HUES48 (cell line): Measurements from ENCODE around the gene CAV1.

Source experiments
- H3K27ac ChIP-seq: one replicate; pipeline ENCODE4 v1.7.0; 2013; ENCODE audit warnings: low read depth, low read length, inconsistent platforms
- H3K27me3 ChIP-seq: 2 replicates; pipeline ENCODE4 v1.6.1; 2013; ENCODE audit warnings: mild to moderate bottlenecking, low read length; ENCODE audit not compliant: control insufficient read depth, insufficient read depth
- H3K36me3 ChIP-seq: 2 replicates; pipeline ENCODE4 v1.6.1; 2013; ENCODE audit warnings: low read length; ENCODE audit not compliant: control insufficient read depth, insufficient read depth
- H3K4me1 ChIP-seq: 2 replicates; pipeline ENCODE4 v1.6.1; 2013; ENCODE audit warnings: mild to moderate bottlenecking, low read length; ENCODE audit not compliant: control insufficient read depth, insufficient read depth
- H3K4me3 ChIP-seq: 2 replicates; pipeline ENCODE4 v1.5.1; 2013; ENCODE audit warnings: mild to moderate bottlenecking, low read depth, low read length
- H3K9ac ChIP-seq: 2 replicates; pipeline ENCODE4 v1.6.1; 2013; ENCODE audit warnings: mild to moderate bottlenecking, low read depth, low read length, moderate library complexity
- H3K9me3 ChIP-seq: 2 replicates; pipeline ENCODE4 v1.6.1; 2013; ENCODE audit warnings: low read length; ENCODE audit not compliant: control insufficient read depth, insufficient read depth

CAV1 gene

GRCh38 chr7:116547347-116547746 is 22.5 kb downstream of the CAV1 start:
- Histone ChIP-seq H3K4me3 (no peak overlapping the region), H3K27me3 (no peaks in the 10 kb centered on the region), H3K27ac (no peak overlapping the region), H3K4me1 (no peaks in the 10 kb centered on the region), H3K36me3 (no peaks in the 10 kb centered on the region), H3K9me3 (no peaks in the 10 kb centered on the region), H3K9ac (no peak overlapping the region)

- Histone ChIP-seq H3K27ac (no peak overlapping the region), H3K4me3 (no peak overlapping the region), H3K9me3 (no peaks in the 10 kb centered on the region), H3K27me3 (no peaks in the 10 kb centered on the region), H3K36me3 (no peaks in the 10 kb centered on the region), H3K9ac (no peak overlapping the region), H3K4me1 (no peaks in the 10 kb centered on the region)
Measured at GRCh38 chr7:116548506-116548905, 23.7 kb downstream of the CAV1 start.

- no peak overlapping the region for H3K9ac ChIP-seq
- H3K27me3 ChIP-seq = no peaks in the 10 kb centered on the region
- H3K27ac ChIP-seq = no peak overlapping the region
- H3K4me3 ChIP-seq = no peak overlapping the region
- no peaks in the 10 kb centered on the region for H3K9me3 ChIP-seq
- no peaks in the 10 kb centered on the region for H3K4me1 ChIP-seq
- H3K36me3 ChIP-seq = no peaks in the 10 kb centered on the region
Measured at GRCh38 chr7:116549370-116549769, 24.5 kb downstream of the CAV1 start.

GRCh38 chr7:116551692-116552091 is 26.9 kb downstream of the CAV1 start:
- Histone ChIP-seq H3K9ac (no peak overlapping the region), H3K36me3 (no peaks in the 10 kb centered on the region), H3K27ac (no peak overlapping the region), H3K27me3 (no peaks in the 10 kb centered on the region), H3K9me3 (no peaks in the 10 kb centered on the region), H3K4me3 (no peak overlapping the region), H3K4me1 (no peaks in the 10 kb centered on the region)

GRCh38 chr7:116552602-116553001 is 27.8 kb downstream of the CAV1 start:
- Histone ChIP-seq H3K36me3 (no peaks in the 10 kb centered on the region), H3K9me3 (no peaks in the 10 kb centered on the region), H3K9ac (no peak overlapping the region), H3K27me3 (no peaks in the 10 kb centered on the region), H3K27ac (no peak overlapping the region), H3K4me3 (no peak overlapping the region), H3K4me1 (no peaks in the 10 kb centered on the region)

GRCh38 chr7:116553168-116553964 is 28.5 kb downstream of the CAV1 start:
- H3K4me3 ChIP-seq = no peak overlapping the region
- H3K27ac ChIP-seq = no peak overlapping the region
- H3K27me3 ChIP-seq = no peaks in the 10 kb centered on the region
- no peak overlapping the region for H3K9ac ChIP-seq
- H3K9me3 ChIP-seq = no peaks in the 10 kb centered on the region
- no peaks in the 10 kb centered on the region for H3K4me1 ChIP-seq
- H3K36me3 ChIP-seq = no peaks in the 10 kb centered on the region

GRCh38 chr7:116554436-116554835 is 29.6 kb downstream of the CAV1 start:
- H3K4me3 ChIP-seq = no peak overlapping the region
- no peaks in the 10 kb centered on the region for H3K9me3 ChIP-seq
- H3K27ac ChIP-seq = no peak overlapping the region
- H3K36me3 ChIP-seq = peaks cover 5% of the 10 kb centered on the region; the same call in 1 of the 2 replicates
- H3K9ac ChIP-seq = no peak overlapping the region
- H3K27me3 ChIP-seq = no peaks in the 10 kb centered on the region
- H3K4me1 ChIP-seq = no peaks in the 10 kb centered on the region

GRCh38 chr7:116554911-116555310 is 30.1 kb downstream of the CAV1 start:
- H3K9me3 ChIP-seq = no peaks in the 10 kb centered on the region
- H3K4me3 ChIP-seq = no peak overlapping the region
- H3K27ac ChIP-seq = no peak overlapping the region
- H3K36me3 ChIP-seq = peaks cover 5% of the 10 kb centered on the region; the same call in 1 of the 2 replicates
- 0 out of 2 replicates have a peak, but pooled peaks cover under 1% of the 10 kb centered on the region for H3K4me1 ChIP-seq
- no peaks in the 10 kb centered on the region for H3K27me3 ChIP-seq
- H3K9ac ChIP-seq = no peak overlapping the region

- Histone ChIP-seq H3K27ac (no peak overlapping the region), H3K9me3 (no peaks in the 10 kb centered on the region), H3K4me1 (0 out of 2 replicates have a peak, but pooled peaks cover 2% of the 10 kb centered on the region), H3K4me3 (no peak overlapping the region), H3K9ac (no peak overlapping the region), H3K36me3 (peaks cover 5% of the 10 kb centered on the region; the same call in 1 of the 2 replicates), H3K27me3 (no peaks in the 10 kb centered on the region)
Measured at GRCh38 chr7:116557066-116557585, 32.3 kb downstream of the CAV1 start.

GRCh38 chr7:116557901-116558300 is 33.1 kb downstream of the CAV1 start:
- H3K27ac ChIP-seq = no peak overlapping the region
- H3K4me1 ChIP-seq = 0 out of 2 replicates have a peak, but pooled peaks cover 2% of the 10 kb centered on the region
- peaks cover 5% of the 10 kb centered on the region; the same call in 1 of the 2 replicates for H3K36me3 ChIP-seq
- H3K27me3 ChIP-seq = no peaks in the 10 kb centered on the region
- no peak overlapping the region for H3K4me3 ChIP-seq
- H3K9me3 ChIP-seq = no peaks in the 10 kb centered on the region
- H3K9ac ChIP-seq = no peak overlapping the region
